CD4-positive, alpha-beta memory T cell (primary cell): Measurements from ENCODE around the gene SYS1. TPM values are rescaled to one million over a fixed set of nuclear protein-coding genes. Genes with fewer than 3 reads are reported as not detected.

Experiments
- CTCF ChIA-PET: fragments of 350-600 bp; sonication (Branson Sonifier 250); formaldehyde crosslinking; loops from one replicate; lab custom pipeline; 2021; ENCODE audit warnings: inconsistent platforms; ENCODE audit not compliant: partially characterized antibody; lab: Charles Lee
- POLR2A ChIA-PET: fragments of 350-600 bp; sonication (Branson Sonifier 250); formaldehyde crosslinking; loops from one replicate; lab custom pipeline; 2021; ENCODE audit not compliant: partially characterized antibody; lab: Charles Lee
- DNase-seq, 5 donors: peaks; one replicate each; pipeline versions ENCODE4 v3.0.0 to v3.0.0-alpha.2; 2020 to 2022; ENCODE audit warnings: mixed read lengths in 1 of 5
- H3K27ac ChIP-seq: one replicate; pipeline ENCODE4 v1.7.0; 2013; ENCODE audit warnings: low read depth, low read length
- H3K27me3 ChIP-seq: 2 replicates; pipeline ENCODE4 v1.7.0; 2013; ENCODE audit warnings: mild to moderate bottlenecking, low read length, moderate library complexity; ENCODE audit not compliant: insufficient read depth
- H3K36me3 ChIP-seq: 2 replicates; pipeline ENCODE4 v1.7.0; 2013; ENCODE audit warnings: mild to moderate bottlenecking, low read length, moderate library complexity; ENCODE audit not compliant: insufficient read depth
- H3K4me1 ChIP-seq: 2 replicates; pipeline ENCODE4 v1.7.0; 2013; ENCODE audit warnings: mild to moderate bottlenecking, low read length, moderate library complexity; ENCODE audit not compliant: insufficient read depth
- H3K4me3 ChIP-seq, 2 donors: one replicate each; pipeline ENCODE4 v1.7.0; 2013; ENCODE audit warnings: low read length in 2 of 2, mild to moderate bottlenecking in 1 of 2
- H3K9me3 ChIP-seq, 2 donors: one replicate each; pipeline ENCODE4 v1.7.0; 2013; ENCODE audit warnings: low read length in 2 of 2, control low read depth in 1 of 2; ENCODE audit not compliant: control insufficient read depth in 1 of 2
- H3K27ac Mint-ChIP-seq, 7 donors: one replicate each; pipeline ENCODE4 v1.8.0; 2020 to 2021; ENCODE audit warnings: mixed read lengths in 7 of 7, mild to moderate bottlenecking in 6 of 7, inconsistent platforms in 3 of 7, moderate library complexity in 3 of 7
- H3K27me3 Mint-ChIP-seq, 2 donors: one replicate each; pipeline ENCODE4 v1.8.0; 2020 to 2021; ENCODE audit warnings: mixed read lengths in 2 of 2
- H3K36me3 Mint-ChIP-seq, 2 donors: one replicate each; pipeline ENCODE4 v1.8.0; 2020 to 2021; ENCODE audit warnings: mixed read lengths in 2 of 2, inconsistent platforms in 1 of 2, mild to moderate bottlenecking in 1 of 2
- H3K4me1 Mint-ChIP-seq, 4 donors: one replicate each; pipeline ENCODE4 v1.8.0; 2020 to 2021; ENCODE audit warnings: mixed read lengths in 4 of 4, mild to moderate bottlenecking in 1 of 4
- H3K4me3 Mint-ChIP-seq, 8 donors: one replicate each; pipeline ENCODE4 v1.8.0; 2020 to 2021; ENCODE audit warnings: mixed read lengths in 8 of 8, mild to moderate bottlenecking in 7 of 8, moderate library complexity in 6 of 8, inconsistent platforms in 3 of 8
- H3K9me3 Mint-ChIP-seq, 8 donors: one replicate each; pipeline ENCODE4 v1.8.0; 2020 to 2021; ENCODE audit warnings: mixed read lengths in 8 of 8, mild to moderate bottlenecking in 5 of 8, inconsistent platforms in 3 of 8, moderate library complexity in 1 of 8
- intact Hi-C: fragments of 100-400 bp; cut with micrococcal nuclease; formaldehyde crosslinking; loops from one replicate; pipeline ENCODE4 v1.15.1; 2023
- polyA plus RNA-seq, 2 donors: library from polyadenylated mRNA; unstranded; fragments of 300-500 nt; fragmentation: Illumina TruSeq; gene quantifications; one replicate each; pipeline ENCODE4 v1.2.3, GENCODE V29; 2021
- total RNA-seq, 2 experiments: library from RNA; stranded (reverse); gene quantifications; one replicate each; pipeline ENCODE4 v1.2.3, GENCODE V29; 2021

SYS1 gene
- total and polyA plus RNA-seq, 4 experiments from 2014 or later: 24.7 to 56.6 (median 43.3) TPM

GRCh38 chr20:45363611-45364492 lies 896 bp downstream of the SYS1 start:
- Mint-ChIP-seq H3K4me3 (peak overlapping the region; percentile 95 to 99 (median 98)), H3K36me3 (peaks cover 22 to 46% of the 10 kb centered on the region in 2 donors), H3K4me1 (peaks cover 33 to 60% (median 55%) of the 10 kb centered on the region in 4 donors), H3K27me3 (no peaks in the 10 kb centered on the region), H3K27ac (peak overlapping the region; percentile 98 to 100 (median 100)), H3K9me3 (no peaks in the 10 kb centered on the region)
- intact Hi-C loops: loop anchor here (1.0 to 5.0 kb wide), 6 partner anchors 9 to 397 kb away; partner anchors contain the start of genes PIGT and STK4
- Histone ChIP-seq H3K4me1 (peaks cover 46% of the 10 kb centered on the region), H3K27ac (peak overlapping the region; percentile 97), H3K27me3 (no peaks in the 10 kb centered on the region), H3K4me3 (peak overlapping the region; percentile 67 to 83), H3K9me3 (no peaks in the 10 kb centered on the region), H3K36me3 (peaks cover 30% of the 10 kb centered on the region)
- ChIA-PET POLR2A (interaction anchor here (0.8 to 11.0 kb wide), 25 partner anchors 10 to 608 kb away, joined by 3 to 179 read pairs (median 6); partner anchors contain the start of genes DBNDD2, DNTTIP1, PCIF1 and PIGT), CTCF (interaction anchor here (0.8 to 20.6 kb wide), 20 partner anchors 10 to 407 kb away, joined by 3 to 543 read pairs (median 10); partner anchors contain the start of gene PIGT)
- DNase-seq: no peak

- intact Hi-C loops: no loop called here
- H3K4me1 Mint-ChIP-seq: peaks cover 34 to 65% (median 57%) of the 10 kb centered on the region in 4 donors
- H3K27ac ChIP-seq: no peak overlapping the region
These were observed 2.6 kb downstream of the SYS1 start for GRCh38 chr20:45365444-45365970.

GRCh38 chr20:45366192-45366591 lies 3.2 kb downstream of the SYS1 start:
- H3K4me3 Mint-ChIP-seq: no peak overlapping the region
- H3K4me1 Mint-ChIP-seq: peaks cover 34 to 72% (median 60%) of the 10 kb centered on the region in 4 donors
- H3K27me3 ChIP-seq: no peaks in the 10 kb centered on the region
- H3K27ac Mint-ChIP-seq: peak overlapping the region in 2 of 7 donors; percentile 84 to 89
- H3K4me3 ChIP-seq: no peak overlapping the region
- no peaks in the 10 kb centered on the region for H3K9me3 Mint-ChIP-seq
- ChIA-PET CTCF (interaction anchor here (1.2 to 20.6 kb wide), 3 partner anchors 8 to 84 kb away, joined by 5 to 543 read pairs (median 184); no protein-coding TSS in a partner anchor), POLR2A (interaction anchor here (0.5 to 11.0 kb wide), 3 partner anchors 51 to 70 kb away, joined by 3 to 121 read pairs (median 4); partner anchors contain the start of gene PIGT)
- no peaks in the 10 kb centered on the region for H3K9me3 ChIP-seq
- H3K36me3 Mint-ChIP-seq: peaks cover 22 to 49% of the 10 kb centered on the region in 2 donors
- peaks cover 51% of the 10 kb centered on the region for H3K4me1 ChIP-seq
- no peak for DNase-seq
- intact Hi-C loops: no loop called here
- H3K27me3 Mint-ChIP-seq: no peaks in the 10 kb centered on the region
- peaks cover 30% of the 10 kb centered on the region for H3K36me3 ChIP-seq
- no peak overlapping the region for H3K27ac ChIP-seq

More at GRCh38 chr20:45365444-45365970, 2.6 kb downstream of the SYS1 start:
- H3K36me3 ChIP-seq: peaks cover 30% of the 10 kb centered on the region
- CTCF ChIA-PET: interaction anchor here (0.5 to 20.6 kb wide), 4 partner anchors 8 to 84 kb away, joined by 3 to 543 read pairs (median 94); no protein-coding TSS in a partner anchor
- no peaks in the 10 kb centered on the region for H3K9me3 ChIP-seq
- Mint-ChIP-seq H3K4me3 (peak overlapping the region in 3 of 8 donors; percentile 24 to 71 (median 28)), H3K27ac (peak overlapping the region in 4 of 7 donors; percentile 38 to 98 (median 85)), H3K27me3 (no peaks in the 10 kb centered on the region), H3K36me3 (peaks cover 22 to 48% of the 10 kb centered on the region in 2 donors), H3K9me3 (no peaks in the 10 kb centered on the region)
- H3K27me3 ChIP-seq: no peaks in the 10 kb centered on the region
- DNase-seq: no peak
- H3K4me1 ChIP-seq: peaks cover 51% of the 10 kb centered on the region
- H3K4me3 ChIP-seq: no peak overlapping the region
- POLR2A ChIA-PET: interaction anchor here (1.1 to 11.0 kb wide), 4 partner anchors 8 to 71 kb away, joined by 3 to 179 read pairs (median 62); partner anchors contain the start of gene PIGT

GRCh38 chr20:45366631-45367030 lies 3.7 kb downstream of the SYS1 start:
- Mint-ChIP-seq H3K4me3 (no peak overlapping the region), H3K27me3 (no peaks in the 10 kb centered on the region), H3K27ac (peak overlapping the region in 3 of 7 donors; percentile 43 to 89 (median 84)), H3K9me3 (peaks cover 0 to 1% (median 0%) of the 10 kb centered on the region in 8 donors), H3K36me3 (peaks cover 22 to 49% of the 10 kb centered on the region in 2 donors), H3K4me1 (peaks cover 38 to 77% (median 62%) of the 10 kb centered on the region in 4 donors)
- no peak for DNase-seq
- intact Hi-C loops: no loop called here
- peaks cover 30% of the 10 kb centered on the region for H3K36me3 ChIP-seq
- H3K27ac ChIP-seq: no peak overlapping the region
- CTCF ChIA-PET: interaction anchor here (20.6 kb wide), 1 partner anchor 69 kb away, joined by 543 read pairs; no protein-coding TSS in a partner anchor
- no peaks in the 10 kb centered on the region for H3K27me3 ChIP-seq
- peaks cover 51% of the 10 kb centered on the region for H3K4me1 ChIP-seq
- POLR2A ChIA-PET: interaction anchor here (0.5 to 11.0 kb wide), 2 partner anchors 51 to 54 kb away, joined by 4 to 121 read pairs; partner anchors contain the start of gene PIGT
- no peaks in the 10 kb centered on the region for H3K9me3 ChIP-seq
- no peak overlapping the region for H3K4me3 ChIP-seq

- H3K36me3 Mint-ChIP-seq: peaks cover 22 to 49% of the 10 kb centered on the region in 2 donors
- H3K4me3 Mint-ChIP-seq: peak overlapping the region in 1 of 8 donors; percentile 10
- H3K4me1 Mint-ChIP-seq: peaks cover 38 to 81% (median 65%) of the 10 kb centered on the region in 4 donors
- Histone ChIP-seq H3K27ac (no peak overlapping the region), H3K36me3 (peaks cover 30% of the 10 kb centered on the region), H3K4me1 (peaks cover 52% of the 10 kb centered on the region), H3K9me3 (no peaks in the 10 kb centered on the region), H3K4me3 (no peak overlapping the region), H3K27me3 (no peaks in the 10 kb centered on the region)
- H3K27me3 Mint-ChIP-seq: no peaks in the 10 kb centered on the region
- CTCF ChIA-PET: interaction anchor here (20.6 kb wide), 1 partner anchor 69 kb away, joined by 543 read pairs; no protein-coding TSS in a partner anchor
- intact Hi-C loops: no loop called here
- POLR2A ChIA-PET: interaction anchor here (11.0 kb wide), 1 partner anchor 51 kb away, joined by 121 read pairs; the partner anchor contains the start of gene PIGT
- peaks cover 0 to 1% (median 0%) of the 10 kb centered on the region in 8 donors for H3K9me3 Mint-ChIP-seq
- no peak for DNase-seq
- H3K27ac Mint-ChIP-seq: peak overlapping the region in 4 of 7 donors; percentile 25 to 92 (median 64)
These were observed 4.2 kb downstream of the SYS1 start for GRCh38 chr20:45367126-45367525.

GRCh38 chr20:45368221-45368980 lies 5.4 kb downstream of the SYS1 start:
- H3K9me3 Mint-ChIP-seq: peaks cover 0 to 6% (median 0%) of the 10 kb centered on the region in 8 donors
- no peaks in the 10 kb centered on the region for H3K27me3 Mint-ChIP-seq
- DNase-seq: peak; percentile 51 to 64 (median 54)
- H3K36me3 ChIP-seq: peaks cover 30% of the 10 kb centered on the region
- H3K9me3 ChIP-seq: no peaks in the 10 kb centered on the region
- peak overlapping the region; percentile 14 to 76 (median 64) for H3K4me3 Mint-ChIP-seq
- intact Hi-C loops: no loop called here
- H3K4me1 ChIP-seq: peaks cover 61% of the 10 kb centered on the region
- POLR2A ChIA-PET: interaction anchor here (0.7 to 11.0 kb wide), 8 partner anchors 9 to 76 kb away, joined by 3 to 121 read pairs (median 3); partner anchors contain the start of gene PIGT
- H3K36me3 Mint-ChIP-seq: peaks cover 22 to 44% of the 10 kb centered on the region in 2 donors
- CTCF ChIA-PET: interaction anchor here (0.6 to 20.6 kb wide), 7 partner anchors 13 to 403 kb away, joined by 3 to 543 read pairs (median 5); no protein-coding TSS in a partner anchor
- no peaks in the 10 kb centered on the region for H3K27me3 ChIP-seq
- H3K4me1 Mint-ChIP-seq: peaks cover 37 to 80% (median 68%) of the 10 kb centered on the region in 4 donors
- H3K27ac Mint-ChIP-seq: peak overlapping the region; percentile 80 to 94 (median 87)
- peak overlapping the region in 1 of 2 donors; percentile 6 for H3K4me3 ChIP-seq
- peak overlapping the region; percentile 36 for H3K27ac ChIP-seq
